A549 treated with dexamethasone at 1 μM for 4 hours (cell line): Measurements from ENCODE around the gene ADO. TPM values are rescaled to one million over a fixed set of nuclear protein-coding genes. Genes with fewer than 3 reads are reported as not detected.

Experiments used
- total RNA-seq: library from RNA; stranded (reverse); fragments of 200-300 nt; extraction: Qiagen RNA extraction; gene quantifications from 5 replicates; pipeline ENCODE4 v1.2.3, GENCODE V29; 2022

ADO gene
- 17.4 to 21.8 TPM (median 20.7 TPM) in 5 replicates for total RNA-seq

DNA sequence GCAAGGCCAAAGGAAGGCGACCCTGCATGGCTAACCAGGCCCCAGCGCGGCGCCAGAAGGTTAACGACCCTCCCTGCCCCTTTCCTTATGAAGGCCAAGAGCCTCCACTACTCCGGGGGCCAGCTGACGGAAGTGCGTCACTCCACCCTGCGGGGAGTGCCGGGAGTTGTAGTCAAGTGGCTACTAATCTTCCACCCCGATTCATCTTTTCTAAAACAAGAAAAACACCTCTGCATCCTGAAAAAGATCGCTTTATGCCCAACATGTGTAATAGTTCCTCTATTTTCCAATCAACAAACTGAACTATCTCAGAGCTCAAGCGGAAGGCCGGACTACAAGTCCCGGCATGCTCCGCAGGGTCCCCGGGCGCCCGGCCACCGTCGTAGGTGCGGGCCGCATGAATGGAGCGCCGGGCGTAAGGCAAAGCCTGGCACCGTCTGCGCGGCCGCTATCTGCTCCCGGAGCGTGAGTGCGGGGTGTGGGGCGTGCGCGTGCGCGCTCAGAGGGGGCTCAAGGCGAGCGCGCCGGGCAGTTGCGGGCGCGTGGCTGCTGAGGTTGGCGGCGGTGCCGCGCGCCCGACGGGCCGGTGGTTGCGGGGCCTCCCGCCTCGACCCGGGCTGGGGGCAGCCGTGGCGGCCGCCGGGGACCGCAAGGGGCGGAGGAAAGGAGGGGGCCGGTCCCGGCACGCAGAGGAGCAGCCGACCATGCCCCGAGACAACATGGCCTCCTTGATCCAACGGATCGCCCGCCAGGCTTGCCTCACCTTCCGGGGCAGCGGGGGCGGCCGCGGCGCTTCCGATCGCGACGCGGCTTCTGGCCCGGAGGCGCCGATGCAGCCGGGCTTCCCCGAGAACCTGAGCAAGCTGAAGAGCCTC, at the start of gene ADO:
TSS of gene ADO (plus strand) at position 365 of the 875 bp plus-strand sequence. CDS start at position 705, 340 bp downstream.

GRCh38 chr10:62816331-62817120, 12.0 kb downstream of the ADO start, which contains the start of gene EGR2:
EGR2 (minus strand) TSS chr10:62816366; CDS start chr10:62816029, 337 bp downstream.

Other genes with a start within 250 kb of the ADO start
- 0.21 to 0.50 TPM (median 0.38 TPM) in 5 replicates for gene EGR2, start 11.6 kb downstream of the ADO start, total RNA-seq